ENCODE data around the gene HIF1AN. TPM values are rescaled to one million over a fixed set of nuclear protein-coding genes. Genes with fewer than 3 reads are reported as not detected.
A peak's percentile ranks its signal among the peaks of the same experiment; 100 is the strongest.

The HIF1AN gene
- total and polyA plus RNA-seq, 2 donors, result 7.3 to 7.4 TPM

- Histone ChIP-seq H3K4me3 (ENCODE audit: low read length in 2 of 2) (no peak overlapping the region), H3K36me3 (ENCODE audit: control insufficient read depth in 2 of 2, insufficient read depth in 2 of 2, low read length in 1 of 2) (peaks cover 24 to 40% of the 10 kb centered on the region in 2 donors), H3K27me3 (ENCODE audit: control insufficient read depth in 2 of 2, insufficient read depth in 1 of 2, low read length in 1 of 2) (no peaks in the 10 kb centered on the region), H3K27ac (ENCODE audit: low read depth in 1 of 2, low read length in 1 of 2) (no peak overlapping the region), H3K9me3 (ENCODE audit: control insufficient read depth in 2 of 2, insufficient read depth in 1 of 2, low read length in 1 of 2) (no peaks in the 10 kb centered on the region), H3K4me1 (ENCODE audit: control insufficient read depth in 2 of 2, insufficient read depth in 2 of 2, low read length in 2 of 2) (peaks cover 33 to 49% of the 10 kb centered on the region in 2 donors)
- WGBS, result 92% methylated on average over 5 of the region's 5 CpGs
- DNase-seq (ENCODE audit: low read depth in 6 of 9, low spot score in 9 of 9), result no peak
Observed at GRCh38 chr10:100504096-100504495, 31.6 kb upstream of the HIF1AN start.

DNA sequence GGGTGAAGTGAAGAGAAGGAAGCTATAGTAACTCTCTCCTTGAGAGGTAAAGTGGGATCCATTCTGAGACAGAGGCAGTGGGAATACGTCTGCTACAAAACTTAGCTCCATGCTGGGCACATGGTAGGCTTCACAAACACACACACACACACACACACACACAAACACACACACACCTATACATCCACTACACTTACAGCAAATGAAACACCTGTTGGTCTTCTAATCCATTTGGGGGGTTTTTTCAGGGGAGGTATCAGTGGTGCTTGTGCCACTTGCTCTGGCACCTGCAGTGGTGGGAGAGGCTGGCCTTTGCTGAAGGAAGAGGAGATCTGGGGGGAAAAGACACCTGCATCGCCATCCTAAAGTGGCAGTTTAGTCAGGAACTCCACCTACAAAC is 30.6 kb upstream of the HIF1AN start:
- DNase-seq (ENCODE audit: low read depth in 6 of 9, low spot score in 9 of 9), result no peak
- Histone ChIP-seq H3K27ac (ENCODE audit: low read depth in 1 of 2, low read length in 1 of 2) (peak overlapping the region in 1 of 2 donors; percentile 27), H3K9me3 (ENCODE audit: control insufficient read depth in 2 of 2, insufficient read depth in 1 of 2, low read length in 1 of 2) (no peaks in the 10 kb centered on the region), H3K27me3 (ENCODE audit: control insufficient read depth in 2 of 2, insufficient read depth in 1 of 2, low read length in 1 of 2) (no peaks in the 10 kb centered on the region), H3K4me1 (ENCODE audit: control insufficient read depth in 2 of 2, insufficient read depth in 2 of 2, low read length in 2 of 2) (peaks cover 41 to 57% of the 10 kb centered on the region in 2 donors), H3K36me3 (ENCODE audit: control insufficient read depth in 2 of 2, insufficient read depth in 2 of 2, low read length in 1 of 2) (peaks cover 24 to 30% of the 10 kb centered on the region in 2 donors), H3K4me3 (ENCODE audit: low read length in 2 of 2) (no peak overlapping the region)
- WGBS, result 89% methylated on average over 2 of the region's 2 CpGs

GRCh38 chr10:100506596-100507356 is 29.0 kb upstream of the HIF1AN start:
- H3K27ac ChIP-seq (ENCODE audit: low read depth in 1 of 2, low read length in 1 of 2), result no peak overlapping the region
- 96% methylated on average over 5 of the region's 5 CpGs for WGBS
- H3K27me3 ChIP-seq (ENCODE audit: control insufficient read depth in 2 of 2, insufficient read depth in 1 of 2, low read length in 1 of 2), result no peaks in the 10 kb centered on the region
- DNase-seq (ENCODE audit: low read depth in 6 of 9, low spot score in 9 of 9), result no peak
- peaks cover 57 to 74% of the 10 kb centered on the region in 2 donors for H3K4me1 ChIP-seq (ENCODE audit: control insufficient read depth in 2 of 2, insufficient read depth in 2 of 2, low read length in 2 of 2)
- peaks cover 0 to 1% of the 10 kb centered on the region in 2 donors for H3K9me3 ChIP-seq (ENCODE audit: control insufficient read depth in 2 of 2, insufficient read depth in 1 of 2, low read length in 1 of 2)
- no peak overlapping the region for H3K4me3 ChIP-seq (ENCODE audit: low read length in 2 of 2)
- H3K36me3 ChIP-seq (ENCODE audit: control insufficient read depth in 2 of 2, insufficient read depth in 2 of 2, low read length in 1 of 2), result peaks cover 20% of the 10 kb centered on the region in 2 donors

DNA sequence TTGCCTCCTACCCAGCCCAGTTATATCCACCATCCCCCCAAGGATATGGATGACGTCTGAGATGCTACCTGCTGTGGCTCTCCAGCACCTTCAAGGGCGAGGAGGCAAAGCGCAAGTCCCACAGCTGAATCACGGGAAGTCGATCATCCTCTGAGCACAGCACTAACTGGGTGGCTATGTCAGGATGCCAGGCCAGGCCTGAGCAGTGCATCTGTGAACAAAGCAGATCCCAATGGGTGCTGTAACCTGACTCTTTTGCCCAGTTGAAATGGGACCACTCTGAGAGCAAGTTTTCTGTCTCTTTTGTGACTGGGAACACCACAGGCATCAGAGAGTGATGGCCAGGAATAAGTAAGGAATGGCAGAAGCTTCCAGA is 28.4 kb upstream of the HIF1AN start:
- no peak overlapping the region for H3K4me3 ChIP-seq (ENCODE audit: low read length in 2 of 2)
- 92% methylated on average over 5 of the region's 5 CpGs for WGBS
- peaks cover 0 to 1% of the 10 kb centered on the region in 2 donors for H3K9me3 ChIP-seq (ENCODE audit: control insufficient read depth in 2 of 2, insufficient read depth in 1 of 2, low read length in 1 of 2)
- H3K4me1 ChIP-seq (ENCODE audit: control insufficient read depth in 2 of 2, insufficient read depth in 2 of 2, low read length in 2 of 2), result peaks cover 63 to 78% of the 10 kb centered on the region in 2 donors
- peaks cover 14% of the 10 kb centered on the region in 2 donors for H3K36me3 ChIP-seq (ENCODE audit: control insufficient read depth in 2 of 2, insufficient read depth in 2 of 2, low read length in 1 of 2)
- DNase-seq (ENCODE audit: low read depth in 6 of 9, low spot score in 9 of 9), result no peak
- H3K27ac ChIP-seq (ENCODE audit: low read depth in 1 of 2, low read length in 1 of 2), result no peak overlapping the region
- H3K27me3 ChIP-seq (ENCODE audit: control insufficient read depth in 2 of 2, insufficient read depth in 1 of 2, low read length in 1 of 2), result no peaks in the 10 kb centered on the region

DNA sequence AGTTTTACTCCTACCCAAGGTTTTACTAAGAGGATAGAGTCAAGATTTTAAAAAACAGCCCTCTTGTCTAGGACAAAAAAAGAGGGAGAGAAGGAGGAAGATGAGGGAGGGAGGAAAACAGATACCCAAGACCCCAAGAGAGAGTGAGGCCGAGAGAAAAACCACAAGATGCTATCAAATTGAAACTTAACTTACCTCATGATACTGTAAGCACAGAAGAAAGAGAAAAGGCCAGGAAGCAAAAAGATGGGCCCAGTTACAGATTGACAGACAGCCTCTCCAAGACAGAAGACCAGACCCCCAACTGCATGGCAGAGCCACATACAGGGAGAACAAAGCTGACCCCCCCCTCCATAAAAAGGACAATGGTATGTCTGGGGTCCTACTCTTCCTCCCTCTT is 27.5 kb upstream of the HIF1AN start:
- DNase-seq (ENCODE audit: low read depth in 6 of 9, low spot score in 9 of 9), result no peak
- H3K27me3 ChIP-seq (ENCODE audit: control insufficient read depth in 2 of 2, insufficient read depth in 1 of 2, low read length in 1 of 2), result no peaks in the 10 kb centered on the region
- H3K27ac ChIP-seq (ENCODE audit: low read depth in 1 of 2, low read length in 1 of 2), result peak overlapping the region; percentile 76 to 84
- H3K36me3 ChIP-seq (ENCODE audit: control insufficient read depth in 2 of 2, insufficient read depth in 2 of 2, low read length in 1 of 2), result peaks cover 12 to 14% of the 10 kb centered on the region in 2 donors
- peak overlapping the region in 1 of 2 donors; percentile 4 for H3K4me3 ChIP-seq (ENCODE audit: low read length in 2 of 2)
- 4% methylated on average over 1 of the region's 1 CpG for WGBS
- H3K9me3 ChIP-seq (ENCODE audit: control insufficient read depth in 2 of 2, insufficient read depth in 1 of 2, low read length in 1 of 2), result peaks cover 0 to 1% of the 10 kb centered on the region in 2 donors
- peaks cover 68 to 81% of the 10 kb centered on the region in 2 donors for H3K4me1 ChIP-seq (ENCODE audit: control insufficient read depth in 2 of 2, insufficient read depth in 2 of 2, low read length in 2 of 2)

DNA sequence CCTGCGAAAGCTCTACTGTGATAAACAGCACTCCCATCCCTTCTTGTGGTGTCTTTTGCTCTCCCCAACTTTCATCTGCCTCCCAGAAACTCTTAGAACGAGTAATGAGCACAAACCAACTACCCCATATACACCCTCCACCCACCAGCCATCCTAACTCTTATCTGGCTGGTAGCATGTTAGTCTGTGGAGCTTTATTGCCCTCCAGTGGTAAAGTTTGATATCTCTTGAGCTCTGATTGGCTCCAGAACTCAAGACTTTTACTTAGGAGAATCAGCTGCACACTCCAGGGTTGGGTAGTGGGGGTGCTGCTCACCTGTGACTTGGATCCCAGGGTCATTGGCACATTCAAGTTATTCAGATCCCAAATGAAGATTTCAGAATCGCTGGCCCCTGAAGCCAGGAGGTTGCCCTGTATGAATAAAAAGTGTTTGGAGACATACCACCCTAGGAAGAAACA is 27.0 kb upstream of the HIF1AN start:
- WGBS, result 32% methylated on average over 3 of the region's 3 CpGs
- H3K27ac ChIP-seq (ENCODE audit: low read depth in 1 of 2, low read length in 1 of 2), result peak overlapping the region; percentile 84 to 94
- H3K36me3 ChIP-seq (ENCODE audit: control insufficient read depth in 2 of 2, insufficient read depth in 2 of 2, low read length in 1 of 2), result peaks cover 12 to 14% of the 10 kb centered on the region in 2 donors
- no peaks in the 10 kb centered on the region for H3K27me3 ChIP-seq (ENCODE audit: control insufficient read depth in 2 of 2, insufficient read depth in 1 of 2, low read length in 1 of 2)
- peak; percentile 64 to 96 (median 87) for DNase-seq (ENCODE audit: low read depth in 6 of 9, low spot score in 9 of 9)
- H3K4me1 ChIP-seq (ENCODE audit: control insufficient read depth in 2 of 2, insufficient read depth in 2 of 2, low read length in 2 of 2), result peaks cover 68 to 81% of the 10 kb centered on the region in 2 donors
- H3K9me3 ChIP-seq (ENCODE audit: control insufficient read depth in 2 of 2, insufficient read depth in 1 of 2, low read length in 1 of 2), result peaks cover 0 to 1% of the 10 kb centered on the region in 2 donors
- H3K4me3 ChIP-seq (ENCODE audit: low read length in 2 of 2), result peak overlapping the region; percentile 4 to 10

- DNase-seq (ENCODE audit: low read depth in 6 of 9, low spot score in 9 of 9), result peak in 8 of 9 donors; percentile 34 to 89 (median 67)
- Histone ChIP-seq H3K27ac (ENCODE audit: low read depth in 1 of 2, low read length in 1 of 2) (peak overlapping the region; percentile 84 to 94), H3K4me1 (ENCODE audit: control insufficient read depth in 2 of 2, insufficient read depth in 2 of 2, low read length in 2 of 2) (peaks cover 68 to 79% of the 10 kb centered on the region in 2 donors), H3K27me3 (ENCODE audit: control insufficient read depth in 2 of 2, insufficient read depth in 1 of 2, low read length in 1 of 2) (no peaks in the 10 kb centered on the region), H3K4me3 (ENCODE audit: low read length in 2 of 2) (peak overlapping the region; percentile 1 to 10), H3K9me3 (ENCODE audit: control insufficient read depth in 2 of 2, insufficient read depth in 1 of 2, low read length in 1 of 2) (peaks cover 0 to 1% of the 10 kb centered on the region in 2 donors), H3K36me3 (ENCODE audit: control insufficient read depth in 2 of 2, insufficient read depth in 2 of 2, low read length in 1 of 2) (peaks cover 12 to 14% of the 10 kb centered on the region in 2 donors)
- WGBS, result 10% methylated on average over 8 of the region's 8 CpGs
Observed at GRCh38 chr10:100509241-100509840, 26.4 kb upstream of the HIF1AN start.

DNA sequence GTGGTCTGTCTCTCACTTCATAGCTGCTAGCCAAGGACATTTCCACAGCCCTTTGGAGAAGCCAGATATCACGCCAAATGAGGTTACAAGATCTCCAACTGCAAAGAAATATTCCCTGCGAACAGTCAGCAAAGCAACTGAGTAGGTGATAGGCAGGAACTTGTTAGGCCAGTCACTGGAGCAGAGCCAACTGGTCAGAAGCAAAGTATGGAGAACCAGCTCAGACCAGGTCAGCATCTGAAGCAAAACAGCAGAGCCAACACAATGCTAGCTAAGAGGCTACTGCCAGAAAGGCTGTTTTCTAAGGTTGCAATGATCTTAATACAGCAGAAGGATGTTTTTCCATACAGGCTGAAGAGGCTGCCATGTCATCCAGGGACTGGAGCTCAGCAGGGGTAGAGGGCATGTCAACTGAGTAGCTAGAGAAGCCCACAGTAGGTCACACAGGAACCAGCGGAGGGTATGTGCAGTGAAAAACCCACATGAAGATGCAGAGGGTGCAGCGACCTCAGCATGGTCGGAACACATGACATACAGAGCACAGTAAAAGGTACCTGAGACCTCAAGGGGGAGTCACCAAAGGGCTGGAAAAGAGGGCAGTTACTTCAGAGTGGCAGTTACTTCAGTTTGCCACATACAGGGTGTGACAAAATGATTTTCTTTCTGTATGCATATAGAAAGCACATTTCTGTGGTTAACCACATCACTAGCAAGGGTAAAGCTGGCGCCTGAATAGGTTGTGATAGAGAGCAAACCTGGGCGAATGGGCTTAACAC is 25.0 kb upstream of the HIF1AN start:
- Histone ChIP-seq H3K27me3 (ENCODE audit: control insufficient read depth in 2 of 2, insufficient read depth in 1 of 2, low read length in 1 of 2) (no peaks in the 10 kb centered on the region), H3K9me3 (ENCODE audit: control insufficient read depth in 2 of 2, insufficient read depth in 1 of 2, low read length in 1 of 2) (peaks cover 0 to 1% of the 10 kb centered on the region in 2 donors), H3K4me1 (ENCODE audit: control insufficient read depth in 2 of 2, insufficient read depth in 2 of 2, low read length in 2 of 2) (peaks cover 60 to 67% of the 10 kb centered on the region in 2 donors), H3K27ac (ENCODE audit: low read depth in 1 of 2, low read length in 1 of 2) (peak overlapping the region; percentile 82 to 97), H3K36me3 (ENCODE audit: control insufficient read depth in 2 of 2, insufficient read depth in 2 of 2, low read length in 1 of 2) (peaks cover 9 to 10% of the 10 kb centered on the region in 2 donors), H3K4me3 (ENCODE audit: low read length in 2 of 2) (peak overlapping the region in 1 of 2 donors; percentile 3)
- peak; percentile 65 to 96 (median 86) for DNase-seq (ENCODE audit: low read depth in 6 of 9, low spot score in 9 of 9)
- WGBS, result 30% methylated on average over 7 of the region's 7 CpGs

Measured in thymus (tissue), 11 donors.